ENCODE results near the gene NSUN6.

NSUN6 gene, protein sequence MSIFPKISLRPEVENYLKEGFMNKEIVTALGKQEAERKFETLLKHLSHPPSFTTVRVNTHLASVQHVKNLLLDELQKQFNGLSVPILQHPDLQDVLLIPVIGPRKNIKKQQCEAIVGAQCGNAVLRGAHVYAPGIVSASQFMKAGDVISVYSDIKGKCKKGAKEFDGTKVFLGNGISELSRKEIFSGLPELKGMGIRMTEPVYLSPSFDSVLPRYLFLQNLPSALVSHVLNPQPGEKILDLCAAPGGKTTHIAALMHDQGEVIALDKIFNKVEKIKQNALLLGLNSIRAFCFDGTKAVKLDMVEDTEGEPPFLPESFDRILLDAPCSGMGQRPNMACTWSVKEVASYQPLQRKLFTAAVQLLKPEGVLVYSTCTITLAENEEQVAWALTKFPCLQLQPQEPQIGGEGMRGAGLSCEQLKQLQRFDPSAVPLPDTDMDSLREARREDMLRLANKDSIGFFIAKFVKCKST

DNA sequence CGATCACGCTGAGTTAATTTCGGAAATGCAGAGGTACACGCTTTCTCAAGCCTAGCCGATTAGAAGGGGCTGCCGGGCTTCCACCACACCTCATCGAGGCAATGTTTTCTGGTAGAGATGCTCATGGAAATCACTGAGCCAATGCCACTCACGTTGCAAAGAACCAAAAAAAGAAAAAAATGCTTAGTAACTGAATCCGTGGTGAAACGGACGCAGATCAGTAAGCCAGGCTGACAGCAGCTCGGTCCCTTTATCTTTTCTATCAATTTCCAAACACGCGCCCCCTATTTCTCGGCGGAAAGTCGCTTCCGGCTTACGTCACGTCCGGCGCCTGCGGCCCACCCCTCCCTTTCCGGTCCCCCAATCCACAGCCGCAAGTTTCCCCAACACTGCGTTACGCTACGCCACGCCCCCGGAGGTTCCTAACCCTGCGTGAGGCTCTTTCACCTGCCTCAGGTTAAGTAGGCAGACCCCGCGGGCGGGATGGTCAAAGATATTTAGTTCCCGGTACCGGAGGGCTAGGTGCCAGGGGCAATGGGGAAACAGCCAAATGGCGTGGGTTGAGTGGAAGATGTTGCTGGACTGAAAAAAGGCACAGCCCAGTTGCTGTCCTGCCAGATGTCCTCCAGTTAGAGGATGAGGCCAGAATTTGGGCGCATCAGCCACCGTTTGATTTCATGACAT, at the start of gene NSUN6:
TSS of gene NSUN6 (minus strand) at position 264 of the 684 bp plus-strand sequence. CDS start 384 bp downstream, outside the sequence.
- TF ChIP-seq GATA3 (IDR thresholded peaks at IDR 0.05; ENCODE audit: low read depth, low read length), result peak; percentile 76
- peak; percentile 97 for TF ChIP-seq GATA2 (IDR thresholded peaks at IDR 0.05; ENCODE audit: low read depth, low read length)

DNA sequence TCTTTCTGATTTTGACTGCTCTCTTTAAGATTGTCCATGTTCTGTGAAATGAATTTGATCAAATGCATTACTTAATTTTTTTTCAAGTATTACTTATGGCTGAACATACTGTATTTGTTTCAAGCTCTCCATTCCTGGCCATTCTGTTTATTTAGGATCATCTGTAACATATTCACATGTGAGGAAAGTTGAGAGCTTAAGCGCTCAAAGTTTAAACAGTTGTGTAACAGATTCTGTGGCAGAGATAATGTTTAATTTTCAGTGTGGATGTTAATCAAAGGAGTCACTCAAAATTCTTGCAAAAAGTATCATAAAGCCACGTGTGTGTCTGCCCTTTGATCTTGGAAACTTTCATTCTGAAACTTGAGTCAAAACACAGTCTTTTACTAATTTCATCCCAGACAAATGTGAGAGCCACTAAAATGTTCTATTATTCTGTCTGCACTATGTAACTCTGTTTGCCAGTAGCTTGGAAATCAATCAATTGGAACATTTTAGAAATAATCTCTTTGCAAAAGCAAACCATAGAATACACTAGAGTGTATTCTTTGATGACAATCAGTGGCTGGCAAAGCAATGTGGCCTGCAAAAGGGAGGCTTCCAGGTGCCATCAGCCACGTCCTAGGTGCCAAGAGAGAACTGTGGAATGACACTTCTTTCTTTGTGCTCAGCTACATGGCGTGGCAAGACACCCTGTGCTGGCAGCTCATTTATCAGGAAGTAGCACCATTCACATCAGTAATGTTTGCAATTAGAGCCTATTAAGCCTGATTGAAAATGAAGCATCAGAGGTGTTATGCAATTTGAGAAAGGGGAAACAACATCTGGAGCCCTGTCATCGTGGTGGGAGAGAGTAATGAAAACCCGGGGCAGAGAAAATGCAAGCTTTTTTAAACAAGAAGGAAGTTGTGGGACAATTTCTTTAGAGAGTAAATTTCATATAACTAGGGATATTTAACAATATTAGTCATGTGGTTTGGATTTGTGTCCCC, 48.8 kb upstream of the NSUN6 start:
- TF ChIP-seq GATA2 (IDR thresholded peaks at IDR 0.05; ENCODE audit: low read depth, low read length), result no peak
- no peak for TF ChIP-seq GATA3 (IDR thresholded peaks at IDR 0.05; ENCODE audit: low read depth, low read length)

GRCh38 chr10:18690541-18690940, 39.2 kb upstream of the NSUN6 start:
- TF ChIP-seq GATA2 (IDR thresholded peaks at IDR 0.05; ENCODE audit: low read depth, low read length), result no peak
- TF ChIP-seq GATA3 (IDR thresholded peaks at IDR 0.05; ENCODE audit: low read depth, low read length), result no peak

DNA sequence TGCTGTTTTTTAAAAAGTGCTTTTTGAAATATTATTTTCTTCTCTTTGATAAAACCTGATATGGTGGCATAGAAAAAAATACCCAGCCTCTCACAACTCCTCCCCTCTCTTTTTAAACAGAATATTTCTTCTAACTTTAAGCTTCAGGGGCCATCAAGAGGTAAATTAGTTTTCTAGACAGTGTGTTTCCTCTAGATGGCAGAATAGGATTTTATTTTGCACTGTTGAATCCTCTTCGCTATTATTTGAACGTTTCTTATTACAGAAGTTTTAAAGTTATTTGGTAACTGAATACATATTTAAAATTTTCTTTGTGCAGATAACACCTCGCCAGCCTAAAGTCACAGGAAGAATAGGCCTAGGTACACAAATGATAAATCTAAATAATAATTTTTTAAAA, 38.1 kb upstream of the NSUN6 start:
- TF ChIP-seq GATA2 (IDR thresholded peaks at IDR 0.05; ENCODE audit: low read depth, low read length) (no peak), GATA3 (IDR thresholded peaks at IDR 0.05; ENCODE audit: low read depth, low read length) (no peak)

- TF ChIP-seq GATA3 (IDR thresholded peaks at IDR 0.05; ENCODE audit: low read depth, low read length), result no peak
- TF ChIP-seq GATA2 (IDR thresholded peaks at IDR 0.05; ENCODE audit: low read depth, low read length), result no peak
Observed at GRCh38 chr10:18687706-18688105, 36.3 kb upstream of the NSUN6 start.

DNA sequence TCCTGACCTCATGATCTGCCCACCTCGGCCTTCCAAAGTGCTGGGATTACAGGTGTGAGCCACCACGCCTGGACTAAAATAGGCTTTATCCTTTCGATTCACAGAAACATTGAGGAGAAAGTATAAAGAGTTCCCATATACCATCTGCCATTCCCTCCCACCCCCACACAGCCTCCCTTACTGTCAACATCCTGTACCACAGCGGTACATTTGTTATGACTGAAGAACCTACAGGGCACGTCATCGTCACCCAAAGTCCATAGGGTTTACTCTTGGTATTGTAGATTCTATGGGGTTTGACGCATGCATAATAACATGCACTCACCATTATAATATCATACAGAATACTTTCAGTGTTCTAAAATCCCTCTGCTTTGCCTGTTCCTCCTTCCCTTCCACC, 35.8 kb upstream of the NSUN6 start:
- no peak for TF ChIP-seq GATA2 (IDR thresholded peaks at IDR 0.05; ENCODE audit: low read depth, low read length)
- no peak for TF ChIP-seq GATA3 (IDR thresholded peaks at IDR 0.05; ENCODE audit: low read depth, low read length)

DNA sequence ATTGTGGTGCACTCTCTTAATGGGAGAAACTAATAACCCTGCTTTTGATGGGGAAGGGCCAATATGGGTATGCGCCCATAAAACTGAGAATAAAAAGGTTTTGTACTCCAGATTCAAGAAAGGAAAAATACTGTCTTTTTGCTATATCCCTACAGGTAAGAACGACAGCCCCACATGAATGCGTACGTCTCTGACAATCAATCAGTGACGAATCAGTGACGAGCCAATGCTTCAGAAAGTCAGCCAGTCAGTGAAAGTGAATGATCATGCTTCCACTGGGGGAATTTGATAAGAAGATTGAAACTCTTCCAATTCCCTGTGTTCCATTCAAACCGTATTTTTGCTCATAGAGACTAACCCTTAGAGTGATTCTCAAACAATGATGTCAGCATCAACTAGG, 34.2 kb upstream of the NSUN6 start:
- no peak for TF ChIP-seq GATA3 (IDR thresholded peaks at IDR 0.05; ENCODE audit: low read depth, low read length)
- no peak for TF ChIP-seq GATA2 (IDR thresholded peaks at IDR 0.05; ENCODE audit: low read depth, low read length)

GRCh38 chr10:18684953-18685352, 33.6 kb upstream of the NSUN6 start:
- no peak for TF ChIP-seq GATA2 (IDR thresholded peaks at IDR 0.05; ENCODE audit: low read depth, low read length)
- no peak for TF ChIP-seq GATA3 (IDR thresholded peaks at IDR 0.05; ENCODE audit: low read depth, low read length)

DNA sequence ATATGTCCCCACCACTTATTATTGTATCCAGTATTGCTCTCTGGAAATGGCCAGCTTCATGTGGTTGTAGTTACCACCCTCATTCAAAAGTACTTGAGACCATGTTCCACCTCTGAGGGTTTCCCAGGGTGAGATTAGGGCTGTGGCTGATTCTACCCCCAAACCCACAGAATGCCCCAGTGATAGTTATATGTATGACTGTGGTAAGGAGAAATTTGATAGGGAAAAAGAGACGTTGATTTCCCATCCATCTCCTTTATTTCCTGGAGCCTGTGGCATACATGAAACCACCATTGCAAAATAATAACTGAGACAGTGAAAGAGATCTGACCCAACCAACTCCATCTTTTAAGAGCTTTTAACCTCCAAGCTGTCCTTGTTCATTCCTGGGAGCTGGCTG, 33.0 kb upstream of the NSUN6 start:
- TF ChIP-seq GATA2 (IDR thresholded peaks at IDR 0.05; ENCODE audit: low read depth, low read length), result no peak
- no peak for TF ChIP-seq GATA3 (IDR thresholded peaks at IDR 0.05; ENCODE audit: low read depth, low read length)

GRCh38 chr10:18683427-18683826, 32.0 kb upstream of the NSUN6 start:
- TF ChIP-seq GATA3 (IDR thresholded peaks at IDR 0.05; ENCODE audit: low read depth, low read length), result no peak
- no peak for TF ChIP-seq GATA2 (IDR thresholded peaks at IDR 0.05; ENCODE audit: low read depth, low read length)

DNA sequence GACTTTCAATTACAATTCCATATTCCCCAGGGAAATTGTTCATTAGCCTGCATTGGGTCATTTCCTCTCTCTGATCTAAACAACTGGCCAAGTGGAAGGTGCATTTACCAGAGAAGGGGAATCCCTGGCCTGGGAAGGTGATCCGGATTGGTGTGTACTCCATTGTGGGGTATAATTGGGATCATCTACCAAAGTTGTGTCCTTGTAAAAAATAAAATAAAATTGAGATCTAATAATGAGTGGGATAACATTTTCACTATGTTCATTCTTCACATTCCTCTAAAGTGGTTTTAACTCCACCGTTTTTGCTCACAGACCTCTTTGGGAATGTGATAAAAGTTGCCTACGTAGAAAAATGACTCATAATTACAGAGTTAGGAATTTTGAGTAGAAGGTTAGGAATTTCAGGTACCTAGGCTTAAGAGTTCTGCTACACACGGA, 30.6 kb upstream of the NSUN6 start:
- TF ChIP-seq GATA3 (IDR thresholded peaks at IDR 0.05; ENCODE audit: low read depth, low read length) (no peak), GATA2 (IDR thresholded peaks at IDR 0.05; ENCODE audit: low read depth, low read length) (no peak)

GRCh38 chr10:18681366-18681765, 30.0 kb upstream of the NSUN6 start:
- no peak for TF ChIP-seq GATA2 (IDR thresholded peaks at IDR 0.05; ENCODE audit: low read depth, low read length)
- no peak for TF ChIP-seq GATA3 (IDR thresholded peaks at IDR 0.05; ENCODE audit: low read depth, low read length)

- TF ChIP-seq GATA3 (IDR thresholded peaks at IDR 0.05; ENCODE audit: low read depth, low read length) (no peak), GATA2 (IDR thresholded peaks at IDR 0.05; ENCODE audit: low read depth, low read length) (no peak)
Observed at GRCh38 chr10:18680754-18681153, 29.4 kb upstream of the NSUN6 start.
